Psoas muscle (tissue), 8 donors: ENCODE data around the gene BDP1. TPM values are rescaled to one million over a fixed set of nuclear protein-coding genes. Genes with fewer than 3 reads are reported as not detected.
"Not testable (repeated sequence)": the region's sequence is repeated elsewhere in the genome, so short reads cannot be mapped to it uniquely, and the experiment has no call there.

Experiments
- ATAC-seq, 4 donors: fragments of 200-7000 bp; cut with Tn5 transposase; one replicate each; pipeline ENCODE4 v1.9.1; 2020; ENCODE audit warnings: moderate library complexity in 3 of 4, mild to moderate bottlenecking in 2 of 4
- DNase-seq, 2 donors: peaks; one replicate each; pipeline ENCODE4 v3.0.0-alpha.2; 2020
- H3K27ac ChIP-seq: fragments of 200-600 bp; one replicate; pipeline ENCODE4 v1.8.0; 2022
- H3K27me3 ChIP-seq, 3 donors: fragments of 200-600 bp in 1 of 3; one replicate each; pipeline versions ENCODE4 v1.6.1 to v1.8.0; 2013 to 2022; ENCODE audit warnings: low read length in 2 of 3, mild to moderate bottlenecking in 2 of 3, moderate library complexity in 1 of 3; ENCODE audit not compliant: insufficient read depth in 3 of 3
- H3K36me3 ChIP-seq, 2 donors: fragments of 200-600 bp in 1 of 2; one replicate each; pipeline versions ENCODE4 v1.6.1 to v1.8.0; 2013 to 2022; ENCODE audit warnings: low read depth in 1 of 2, mild to moderate bottlenecking in 1 of 2, moderate library complexity in 1 of 2; ENCODE audit not compliant: insufficient read depth in 1 of 2
- H3K4me1 ChIP-seq: fragments of 200-600 bp; one replicate; pipeline ENCODE4 v1.8.0; 2022
- H3K4me3 ChIP-seq: fragments of 200-600 bp; one replicate; pipeline ENCODE4 v1.8.0; 2022; ENCODE audit warnings: mild to moderate bottlenecking
- H3K9me3 ChIP-seq: fragments of 200-600 bp; one replicate; pipeline ENCODE4 v1.8.0; 2022
- CTCF ChIP-seq: fragments of 200-600 bp; IDR thresholded peaks from one replicate; pipeline ENCODE4 v1.8.0; 2022; ENCODE audit warnings: antibody characterized with exemption
- WGBS, 3 donors: extraction: QIAGEN DNeasy Blood & Tissue Kit; methylation state at CpG; one replicate each; pipeline versions ENCODE4 v1.1.6 to v1.1.7; 2013; 5-methylcytosine and 5-hydroxymethylcytosine counted together
- intact Hi-C, 2 donors: fragments of 100-400 bp; cut with DNase I; formaldehyde crosslinking; loops; one replicate each; pipeline versions ENCODE4 v1.11.0 to v1.14.2; 2022
- polyA plus RNA-seq, 3 donors: library from polyadenylated mRNA; stranded (reverse); fragments of 200-250 nt; gene quantifications; one replicate each; pipeline ENCODE4 v1.2.3, GENCODE V29; 2013
- total RNA-seq, 4 donors: library from RNA; stranded (reverse); fragmentation: NEBNext Ultra II Directional in 2 of 4; extraction: Animal tissue kit (Norgen Biotek cat#: 25700) in 2 of 4; gene quantifications; one replicate each; pipeline versions ENCODE4 v1.2.1 to v1.2.4, GENCODE V29; 2021 to 2023
- donor health status: healthy with polysubstance abuse.
- donor health status: DM: no; HTN: no; CAD: no; lungs with moderate emphysema.
- donor health status: Bipolar disorder and iron deficiency.
- donor health status: healthy.
- donor health status: DM: yes; HTN: yes; CAD: no.
- donor health status: DM: no; HTN: no; CAD: no.
- donor health status: DM: no; HTN: no; CAD: no.
- donor health status: DM: yes; HTN: yes; CAD: no.

BDP1 gene
- total and polyA plus RNA-seq, 7 donors, result 5.5 to 17.7 (median 11.5) TPM

GRCh38 chr5:71522151-71522550 is 66.7 kb downstream of the BDP1 start:
- 82 to 87% (median 82%) methylated on average over 1 of the region's 1 CpG for WGBS, 3 donors
- Histone ChIP-seq H3K4me1 (no peaks in the 10 kb centered on the region), H3K27ac (no peak overlapping the region), H3K9me3 (no peaks in the 10 kb centered on the region), H3K36me3 (peaks cover 0 to 78% of the 10 kb centered on the region in 2 donors), H3K27me3 (no peaks in the 10 kb centered on the region), H3K4me3 (no peak overlapping the region)
- intact Hi-C loops, result no loop called here
- DNase-seq, result no peak
- ATAC-seq, result no peak
- TF ChIP-seq CTCF, result no peak

- ATAC-seq, DNase-seq, H3K9me3 ChIP-seq, H3K27me3 ChIP-seq, H3K4me1 ChIP-seq, H3K4me3 ChIP-seq, H3K27ac ChIP-seq, intact Hi-C loops: not testable (repeated sequence)
- 96 to 98% (median 98%) methylated on average over 14 to 21 of the region's 26 CpGs for WGBS, 3 donors
- H3K36me3 ChIP-seq, result peaks cover 0 to 59% of the 10 kb centered on the region in 2 donors
These were observed 70.2 kb downstream of the BDP1 start for GRCh38 chr5:71525611-71526010.

- Histone ChIP-seq H3K4me1 (peaks cover 2% of the 10 kb centered on the region), H3K9me3 (no peaks in the 10 kb centered on the region), H3K27ac (no peak overlapping the region), H3K36me3 (peaks cover 0 to 39% of the 10 kb centered on the region in 2 donors), H3K4me3 (no peak overlapping the region), H3K27me3 (no peaks in the 10 kb centered on the region)
- ATAC-seq (no peak), DNase-seq (no peak)
- no peak for TF ChIP-seq CTCF
- intact Hi-C loops, result no loop called here
- 80 to 88% (median 87%) methylated on average over 3 of the region's 3 CpGs for WGBS, 3 donors
These were observed 72.8 kb downstream of the BDP1 start for GRCh38 chr5:71528206-71528605.

GRCh38 chr5:71529682-71530081 is 74.2 kb downstream of the BDP1 start:
- ATAC-seq, result no peak
- DNase-seq, result no peak
- 83 to 98% (median 93%) methylated on average over 1 of the region's 1 CpG for WGBS, 3 donors
- H3K4me1 ChIP-seq, result peaks cover 10% of the 10 kb centered on the region
- no peaks in the 10 kb centered on the region for H3K9me3 ChIP-seq
- intact Hi-C loops, result no loop called here
- no peaks in the 10 kb centered on the region for H3K27me3 ChIP-seq
- H3K4me3 ChIP-seq, result no peak overlapping the region
- no peak for TF ChIP-seq CTCF
- peaks cover 0 to 34% of the 10 kb centered on the region in 2 donors for H3K36me3 ChIP-seq
- H3K27ac ChIP-seq, result no peak overlapping the region

GRCh38 chr5:71533142-71533541 is 77.7 kb downstream of the BDP1 start:
- Histone ChIP-seq H3K9me3 (no peaks in the 10 kb centered on the region), H3K4me3 (no peak overlapping the region), H3K27ac (peak overlapping the region; percentile 51), H3K36me3 (peaks cover 0 to 39% of the 10 kb centered on the region in 2 donors), H3K4me1 (peaks cover 10% of the 10 kb centered on the region), H3K27me3 (no peaks in the 10 kb centered on the region)
- no peak for TF ChIP-seq CTCF
- intact Hi-C loops, result no loop called here
- ATAC-seq (peak; percentile 27 to 85 (median 70)), DNase-seq (no peak)
- 80 to 87% (median 83%) methylated on average over 3 of the region's 3 CpGs for whole genome bisulfite sequencing, 3 donors
